ENCODE measurements around the gene ST3GAL4. TPM values are rescaled to one million over a fixed set of nuclear protein-coding genes. Genes with fewer than 3 reads are reported as not detected.

ST3GAL4 gene
- total RNA-seq, 1 donor from 2014 or later: 73.1 TPM

GRCh38 chr11:126327281-126328000, 28.0 kb upstream of the ST3GAL4 start:
- no peak for DNase-seq (ENCODE audit: extremely low spot score, unreplicated experiment)
- Mint-ChIP-seq H3K4me1 (ENCODE audit: unreplicated experiment) (peaks cover 6% of the 10 kb centered on the region), H3K27me3 (ENCODE audit: unreplicated experiment) (no peaks in the 10 kb centered on the region), H3K36me3 (ENCODE audit: unreplicated experiment) (peaks cover 3% of the 10 kb centered on the region), H3K9me3 (ENCODE audit: unreplicated experiment) (no peaks in the 10 kb centered on the region), H3K27ac (ENCODE audit: unreplicated experiment) (no peak overlapping the region), H3K4me3 (ENCODE audit: unreplicated experiment) (no peak overlapping the region)
- TF ChIP-seq, protein P1, sequence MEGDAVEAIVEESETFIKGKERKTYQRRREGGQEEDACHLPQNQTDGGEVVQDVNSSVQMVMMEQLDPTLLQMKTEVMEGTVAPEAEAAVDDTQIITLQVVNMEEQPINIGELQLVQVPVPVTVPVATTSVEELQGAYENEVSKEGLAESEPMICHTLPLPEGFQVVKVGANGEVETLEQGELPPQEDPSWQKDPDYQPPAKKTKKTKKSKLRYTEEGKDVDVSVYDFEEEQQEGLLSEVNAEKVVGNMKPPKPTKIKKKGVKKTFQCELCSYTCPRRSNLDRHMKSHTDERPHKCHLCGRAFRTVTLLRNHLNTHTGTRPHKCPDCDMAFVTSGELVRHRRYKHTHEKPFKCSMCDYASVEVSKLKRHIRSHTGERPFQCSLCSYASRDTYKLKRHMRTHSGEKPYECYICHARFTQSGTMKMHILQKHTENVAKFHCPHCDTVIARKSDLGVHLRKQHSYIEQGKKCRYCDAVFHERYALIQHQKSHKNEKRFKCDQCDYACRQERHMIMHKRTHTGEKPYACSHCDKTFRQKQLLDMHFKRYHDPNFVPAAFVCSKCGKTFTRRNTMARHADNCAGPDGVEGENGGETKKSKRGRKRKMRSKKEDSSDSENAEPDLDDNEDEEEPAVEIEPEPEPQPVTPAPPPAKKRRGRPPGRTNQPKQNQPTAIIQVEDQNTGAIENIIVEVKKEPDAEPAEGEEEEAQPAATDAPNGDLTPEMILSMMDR (IDR thresholded peaks at IDR 0.05): no peak

- Mint-ChIP-seq H3K27ac (ENCODE audit: unreplicated experiment) (no peak overlapping the region), H3K4me3 (ENCODE audit: unreplicated experiment) (no peak overlapping the region), H3K9me3 (ENCODE audit: unreplicated experiment) (no peaks in the 10 kb centered on the region), H3K36me3 (ENCODE audit: unreplicated experiment) (peaks cover 3% of the 10 kb centered on the region), H3K27me3 (ENCODE audit: unreplicated experiment) (no peaks in the 10 kb centered on the region), H3K4me1 (ENCODE audit: unreplicated experiment) (peaks cover 9% of the 10 kb centered on the region)
- DNase-seq (ENCODE audit: extremely low spot score, unreplicated experiment): no peak
- TF ChIP-seq, protein P1 (IDR thresholded peaks at IDR 0.05): no peak
Observed at GRCh38 chr11:126328001-126328390, 27.5 kb upstream of the ST3GAL4 start.

GRCh38 chr11:126328444-126328843, 27.0 kb upstream of the ST3GAL4 start:
- H3K9me3 Mint-ChIP-seq (ENCODE audit: unreplicated experiment): no peaks in the 10 kb centered on the region
- H3K27me3 Mint-ChIP-seq (ENCODE audit: unreplicated experiment): no peaks in the 10 kb centered on the region
- H3K27ac Mint-ChIP-seq (ENCODE audit: unreplicated experiment): no peak overlapping the region
- DNase-seq (ENCODE audit: extremely low spot score, unreplicated experiment): no peak
- TF ChIP-seq, protein P1 (IDR thresholded peaks at IDR 0.05): no peak
- no peak overlapping the region for H3K4me3 Mint-ChIP-seq (ENCODE audit: unreplicated experiment)
- H3K4me1 Mint-ChIP-seq (ENCODE audit: unreplicated experiment): peaks cover 9% of the 10 kb centered on the region
- peaks cover 3% of the 10 kb centered on the region for H3K36me3 Mint-ChIP-seq (ENCODE audit: unreplicated experiment)

GRCh38 chr11:126328938-126329643, 26.4 kb upstream of the ST3GAL4 start:
- H3K36me3 Mint-ChIP-seq (ENCODE audit: unreplicated experiment): peaks cover 3% of the 10 kb centered on the region
- H3K9me3 Mint-ChIP-seq (ENCODE audit: unreplicated experiment): no peaks in the 10 kb centered on the region
- no peak overlapping the region for H3K4me3 Mint-ChIP-seq (ENCODE audit: unreplicated experiment)
- DNase-seq (ENCODE audit: extremely low spot score, unreplicated experiment): no peak
- H3K4me1 Mint-ChIP-seq (ENCODE audit: unreplicated experiment): peaks cover 9% of the 10 kb centered on the region
- TF ChIP-seq, protein P1 (IDR thresholded peaks at IDR 0.05): no peak
- H3K27ac Mint-ChIP-seq (ENCODE audit: unreplicated experiment): no peak overlapping the region
- no peaks in the 10 kb centered on the region for H3K27me3 Mint-ChIP-seq (ENCODE audit: unreplicated experiment)

- no peak overlapping the region for H3K27ac Mint-ChIP-seq (ENCODE audit: unreplicated experiment)
- no peak for DNase-seq (ENCODE audit: extremely low spot score, unreplicated experiment)
Observed at GRCh38 chr11:126329644-126330211, 25.8 kb upstream of the ST3GAL4 start.

More at GRCh38 chr11:126329644-126330211, 25.8 kb upstream of the ST3GAL4 start:
- peaks cover 3% of the 10 kb centered on the region for H3K36me3 Mint-ChIP-seq (ENCODE audit: unreplicated experiment)
- H3K4me1 Mint-ChIP-seq (ENCODE audit: unreplicated experiment): peaks cover 11% of the 10 kb centered on the region
- no peak overlapping the region for H3K4me3 Mint-ChIP-seq (ENCODE audit: unreplicated experiment)
- TF ChIP-seq, protein P1 (IDR thresholded peaks at IDR 0.05): no peak
- H3K9me3 Mint-ChIP-seq (ENCODE audit: unreplicated experiment): no peaks in the 10 kb centered on the region
- no peaks in the 10 kb centered on the region for H3K27me3 Mint-ChIP-seq (ENCODE audit: unreplicated experiment)
